Femur (tissue), 1 donor: ENCODE results near the gene SFXN4.
"Not testable (repeated sequence)": the region's sequence is repeated elsewhere in the genome, so short reads cannot be mapped to it uniquely, and the experiment has no call there.

Experiments
- DNase-seq: peaks from one replicate; pipeline ENCODE4 v3.0.0-alpha.2; 2017

The SFXN4 gene

DNA sequence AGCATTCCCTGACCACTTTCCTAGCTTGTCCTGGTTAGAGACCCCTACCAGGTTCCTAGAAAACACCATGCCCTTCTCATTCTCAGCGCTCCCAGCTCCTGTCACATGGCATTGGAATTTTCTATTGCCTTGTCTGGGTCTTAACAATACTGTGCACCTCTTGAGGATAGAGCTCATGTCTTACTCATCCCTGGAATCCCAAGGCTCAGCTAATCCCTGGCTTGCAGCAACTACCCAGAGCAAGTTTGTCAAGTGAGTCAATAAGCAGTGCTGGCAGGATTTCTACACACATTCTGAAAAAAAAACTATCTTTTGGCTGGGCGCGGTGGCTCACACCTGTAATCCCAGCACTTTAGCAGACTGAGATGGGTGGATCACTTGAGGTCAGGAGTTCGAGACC, 24.8 kb upstream of the SFXN4 start:
- DNase-seq: no peak

DNA sequence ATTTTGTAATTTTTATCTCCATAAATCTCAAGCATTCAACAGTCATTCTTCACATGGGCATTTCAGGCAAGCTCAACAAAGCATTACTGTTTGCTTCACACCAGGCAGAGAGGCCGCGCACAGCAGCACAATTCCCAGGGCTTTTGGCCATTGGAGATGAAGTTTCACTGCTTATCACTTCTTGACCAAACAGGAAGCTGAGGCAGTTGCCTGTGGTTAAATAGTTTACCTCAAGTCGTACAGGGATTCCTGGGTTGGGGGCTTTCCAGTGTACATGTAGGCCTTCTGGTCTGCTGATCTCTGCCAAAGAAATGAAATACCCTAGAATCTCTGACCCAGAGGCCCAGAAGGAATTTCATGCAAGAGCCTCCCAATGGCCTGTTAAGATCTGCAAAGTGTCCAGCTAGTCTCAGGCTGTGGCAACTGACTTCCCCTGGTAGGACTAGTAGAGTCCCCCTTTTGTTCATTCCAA, 24.3 kb upstream of the SFXN4 start:
- peak; percentile 24 for DNase-seq

DNA sequence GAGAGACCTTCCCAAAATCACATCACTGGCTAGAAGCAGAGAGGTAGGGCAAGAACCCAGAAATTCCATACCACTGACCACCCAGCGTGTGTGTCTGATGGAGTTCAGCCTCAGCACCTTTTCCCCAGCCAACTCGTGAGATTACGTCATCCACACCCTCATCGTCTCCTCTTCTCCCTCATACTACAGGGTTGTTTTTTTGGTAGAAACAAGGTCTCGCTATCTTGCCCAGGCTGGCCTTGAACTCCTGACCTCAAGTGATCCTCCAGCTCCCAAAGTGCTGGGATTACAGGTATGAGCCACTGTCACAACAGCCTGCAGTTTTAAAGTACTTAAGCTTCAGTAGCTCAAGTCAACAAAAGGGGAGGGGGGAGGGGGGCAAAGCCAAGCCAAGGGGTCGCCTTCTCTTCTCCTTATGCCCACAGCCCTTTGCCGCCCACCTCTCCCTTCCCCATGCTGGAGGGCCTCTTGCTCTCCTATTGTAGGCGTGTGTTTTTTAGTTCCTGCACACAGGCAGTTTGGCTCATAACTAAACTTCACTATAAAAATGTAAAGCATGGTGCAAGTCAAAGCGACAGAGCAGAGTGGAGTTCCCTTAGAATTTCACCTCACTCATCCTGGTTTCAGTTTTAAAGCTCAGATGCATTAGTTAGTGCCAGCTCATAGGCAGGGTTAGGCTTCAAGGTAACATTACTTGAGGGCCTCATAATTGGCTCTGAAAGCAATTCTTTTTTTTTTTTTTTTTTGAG, 18.3 kb upstream of the SFXN4 start:
- no peak for DNase-seq

DNA sequence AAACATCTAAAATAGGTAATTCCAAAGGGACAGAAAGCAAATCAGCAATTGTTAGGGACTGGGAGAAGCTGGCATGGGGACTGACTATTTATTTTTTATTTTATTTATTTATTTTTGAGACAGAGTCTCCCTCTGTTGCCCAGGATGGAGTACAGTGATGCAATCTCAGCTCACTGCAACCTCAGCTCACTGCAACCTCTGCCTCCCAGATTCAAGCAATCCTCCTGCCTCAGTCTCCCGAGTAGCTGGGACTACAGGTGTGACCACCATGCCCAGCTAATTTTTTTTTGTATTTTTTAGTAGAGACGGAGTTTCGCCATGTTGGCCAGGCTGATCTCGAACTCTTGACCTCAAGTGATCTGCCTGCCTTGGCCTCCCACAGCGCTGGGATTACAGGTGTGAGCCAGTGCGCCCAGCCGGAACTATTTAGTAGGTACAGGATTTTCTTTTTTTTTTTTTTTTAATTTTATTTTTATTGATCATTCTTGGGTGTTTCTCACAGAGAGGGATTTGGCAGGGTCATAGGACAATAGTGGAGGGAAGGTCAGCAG, 15.4 kb upstream of the SFXN4 start:
- not testable (repeated sequence) for DNase-seq

DNA sequence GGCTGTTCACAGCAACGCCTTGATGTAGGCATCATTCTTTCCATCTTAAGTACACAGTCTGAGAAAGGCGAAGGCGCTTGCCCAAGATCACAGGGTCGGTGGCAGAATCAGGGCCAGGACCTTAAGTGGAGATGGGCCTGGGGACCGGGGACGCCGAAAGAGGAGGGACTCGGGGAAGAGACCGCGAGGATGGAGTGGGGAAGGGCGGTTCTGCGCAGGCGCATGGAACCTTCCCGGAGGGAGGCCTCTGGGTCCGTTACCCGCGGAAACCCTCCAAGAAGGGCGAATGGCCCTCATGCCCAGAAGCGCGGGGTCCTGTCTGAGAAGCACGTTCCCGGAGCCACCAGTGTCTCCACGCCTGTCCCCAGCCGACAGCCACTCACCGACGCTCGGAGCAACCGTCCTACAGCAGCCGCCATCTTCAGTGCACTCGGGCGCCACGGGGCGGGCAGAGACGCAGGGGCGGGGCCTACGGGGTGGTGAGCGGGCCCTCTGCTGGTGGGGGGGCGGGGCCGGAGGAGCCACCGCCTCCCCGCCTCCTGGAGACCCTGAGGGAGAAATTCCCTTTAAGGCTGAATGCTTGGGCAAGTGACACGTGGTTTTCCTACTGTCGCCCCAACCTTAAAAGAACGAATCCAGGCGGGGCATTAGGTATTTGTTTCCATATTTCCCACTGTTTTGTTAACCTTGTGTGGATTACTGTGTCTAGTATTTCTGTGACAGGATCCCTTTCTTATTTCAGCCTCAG, 13.0 kb upstream of the SFXN4 start, which contains the start of gene PRDX3:
Gene PRDX3, minus strand, starts transcription at position 441 of the 748 bp plus-strand sequence. Its CDS starts 22 bp downstream, at position 419.
- DNase-seq: peak; percentile 95

DNA sequence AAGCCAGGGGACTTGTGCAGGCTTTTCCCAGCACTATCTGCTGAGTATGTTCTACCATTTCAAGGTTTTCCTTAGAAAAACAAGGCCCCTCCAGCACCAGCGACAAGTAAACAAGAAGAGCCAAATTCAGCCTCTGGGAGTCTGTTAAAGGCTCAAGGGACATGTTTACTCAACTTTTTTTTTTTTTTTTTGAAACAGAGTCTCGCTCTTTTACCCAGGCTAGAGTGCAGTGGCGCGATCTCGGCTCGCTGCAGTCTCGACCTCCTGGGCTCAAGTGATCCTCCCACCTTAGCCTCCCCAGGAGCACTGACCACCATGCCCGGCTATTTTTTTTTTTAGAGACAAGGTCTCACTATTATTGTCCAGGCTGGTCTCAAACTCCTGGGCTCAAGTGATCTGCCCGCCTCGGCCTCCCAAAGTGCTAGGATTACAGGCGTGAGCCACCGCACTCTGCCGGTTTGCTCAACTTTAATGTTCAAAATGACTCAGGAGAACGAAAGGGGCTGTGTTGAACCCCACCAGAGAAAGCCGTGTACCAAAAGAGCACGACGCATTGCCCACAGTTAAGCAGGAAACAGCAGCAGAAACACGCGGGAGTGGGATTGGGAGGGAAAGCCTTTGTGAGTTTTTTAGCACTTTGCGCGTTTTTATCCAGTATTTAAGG, 12.3 kb upstream of the SFXN4 start:
- peak; percentile 36 for DNase-seq

DNA sequence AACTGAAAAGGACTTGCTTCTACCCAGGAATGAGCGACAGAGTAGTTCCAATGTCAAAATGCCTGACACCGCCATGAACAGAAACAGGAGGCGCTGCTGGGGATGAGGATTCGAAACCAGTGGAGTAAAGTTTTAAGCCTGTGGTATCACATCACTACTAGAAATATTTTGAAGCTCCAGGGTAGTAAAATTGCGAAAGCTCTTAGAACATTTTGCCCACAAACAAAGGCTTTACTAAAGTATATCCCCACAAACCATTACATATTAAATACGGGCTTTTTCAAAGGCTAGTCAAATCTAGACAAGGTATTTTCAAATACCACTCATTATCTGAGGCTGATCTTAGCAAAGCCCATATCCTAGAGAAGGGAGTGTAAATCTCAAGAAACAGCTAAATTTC, 10.7 kb upstream of the SFXN4 start:
- no peak for DNase-seq

DNA sequence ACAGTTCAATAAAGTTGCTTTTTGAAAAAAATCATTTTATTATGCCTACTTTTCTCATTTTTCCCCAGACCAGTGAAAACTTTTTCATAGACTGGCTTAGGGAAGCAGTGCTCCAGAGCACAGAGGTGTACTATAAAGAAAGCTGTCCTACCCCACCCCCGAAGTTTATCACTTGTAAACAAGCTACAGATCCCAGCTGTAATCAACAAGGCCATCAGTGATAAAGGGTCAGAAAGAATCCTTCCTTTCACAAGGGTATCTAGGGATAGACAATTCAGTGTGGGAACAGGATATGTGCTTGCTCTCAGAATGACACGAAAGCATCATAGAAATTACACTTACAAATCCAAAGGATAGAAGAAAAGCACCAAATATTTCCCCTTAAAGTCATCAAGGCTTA, 8.6 kb upstream of the SFXN4 start:
- no peak for DNase-seq

DNA sequence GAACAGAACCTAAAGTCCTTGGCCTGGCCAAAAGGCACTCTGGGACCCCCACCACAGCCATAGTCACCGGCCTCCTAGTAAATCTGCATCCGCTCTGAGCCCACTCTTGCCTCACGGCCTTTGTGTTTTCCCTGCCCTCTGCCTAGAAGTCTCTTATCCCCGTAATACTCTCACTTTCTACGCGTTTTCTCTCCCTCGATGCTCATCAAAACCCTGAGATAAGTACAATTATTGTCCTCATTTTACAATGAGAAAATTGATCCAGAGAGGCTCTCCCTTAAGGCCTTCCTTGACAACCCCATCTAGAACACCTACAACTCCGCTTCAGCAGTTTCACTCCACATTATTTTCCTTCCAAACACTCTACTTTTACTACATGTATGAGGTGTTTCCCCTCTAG, 1.5 kb upstream of the SFXN4 start:
- DNase-seq: no peak

DNA sequence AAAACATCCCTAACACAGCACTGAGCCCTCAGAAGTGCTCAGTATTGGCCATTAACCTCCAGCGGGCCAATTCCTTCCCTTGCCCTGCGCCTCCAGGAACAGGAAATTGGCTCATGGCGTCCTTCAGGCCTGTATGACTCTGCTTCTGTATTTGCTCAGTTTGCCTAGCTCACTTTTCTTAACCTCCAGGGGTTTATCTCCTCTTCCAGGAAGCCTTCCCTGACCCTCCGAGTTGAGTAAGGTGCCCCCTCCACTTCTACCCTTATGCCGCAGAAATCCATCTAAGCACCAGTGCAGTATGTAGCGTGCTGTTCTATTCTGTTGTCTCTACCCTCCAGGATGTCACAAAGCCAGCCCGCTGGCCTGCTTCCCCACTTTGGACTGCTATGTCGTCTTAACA, 1.1 kb upstream of the SFXN4 start:
- DNase-seq: no peak

DNA sequence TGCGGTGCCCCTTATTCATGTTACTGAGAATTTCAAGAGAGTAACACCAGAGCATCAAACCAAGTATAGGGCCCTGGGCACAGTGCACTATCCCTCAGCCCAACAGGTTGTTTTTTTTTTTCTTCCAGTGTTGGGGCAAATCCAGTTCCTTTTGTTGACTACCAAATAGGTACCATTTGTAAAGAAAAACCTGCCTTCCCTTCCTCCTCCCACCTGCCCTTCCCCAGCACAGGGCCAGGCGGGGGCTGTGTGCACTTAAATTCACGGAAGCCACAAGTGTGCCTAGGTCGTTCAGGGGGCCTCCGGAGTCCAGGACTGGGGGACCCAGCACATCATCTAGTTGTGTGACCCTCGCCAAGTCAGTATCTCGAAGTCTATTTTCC, 595 bp upstream of the SFXN4 start:
- DNase-seq: no peak

DNA sequence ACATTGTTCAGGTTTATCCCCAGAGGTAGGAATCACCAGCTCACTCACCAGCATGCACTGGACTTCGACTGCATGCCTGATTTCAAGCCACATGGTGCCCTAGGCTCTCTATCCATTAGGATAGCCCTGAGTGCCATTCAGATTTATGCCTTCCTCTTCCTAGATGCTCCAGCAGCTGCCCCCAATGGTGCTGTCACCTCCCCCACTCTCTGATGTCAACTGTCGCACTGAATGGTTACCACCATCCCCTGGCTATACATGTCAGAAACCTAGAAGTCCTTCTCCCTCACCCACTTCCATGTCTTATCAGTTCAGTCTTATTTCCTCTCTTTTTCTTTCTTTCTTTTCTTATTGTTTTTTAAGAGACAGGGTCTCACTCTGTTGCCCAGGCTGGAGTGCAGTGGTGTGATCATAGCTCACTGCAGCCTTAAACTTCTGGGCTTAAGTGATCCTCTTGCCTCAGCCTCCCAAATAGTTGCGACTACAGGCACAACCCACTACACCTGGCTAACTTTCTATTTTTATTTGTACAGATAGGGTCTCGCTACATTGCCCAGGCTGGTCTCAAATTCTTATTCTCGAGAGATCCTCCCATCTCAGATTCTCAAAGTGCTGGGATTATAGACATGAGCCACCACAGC, 2.9 kb downstream of the SFXN4 start:
- DNase-seq: no peak

DNA sequence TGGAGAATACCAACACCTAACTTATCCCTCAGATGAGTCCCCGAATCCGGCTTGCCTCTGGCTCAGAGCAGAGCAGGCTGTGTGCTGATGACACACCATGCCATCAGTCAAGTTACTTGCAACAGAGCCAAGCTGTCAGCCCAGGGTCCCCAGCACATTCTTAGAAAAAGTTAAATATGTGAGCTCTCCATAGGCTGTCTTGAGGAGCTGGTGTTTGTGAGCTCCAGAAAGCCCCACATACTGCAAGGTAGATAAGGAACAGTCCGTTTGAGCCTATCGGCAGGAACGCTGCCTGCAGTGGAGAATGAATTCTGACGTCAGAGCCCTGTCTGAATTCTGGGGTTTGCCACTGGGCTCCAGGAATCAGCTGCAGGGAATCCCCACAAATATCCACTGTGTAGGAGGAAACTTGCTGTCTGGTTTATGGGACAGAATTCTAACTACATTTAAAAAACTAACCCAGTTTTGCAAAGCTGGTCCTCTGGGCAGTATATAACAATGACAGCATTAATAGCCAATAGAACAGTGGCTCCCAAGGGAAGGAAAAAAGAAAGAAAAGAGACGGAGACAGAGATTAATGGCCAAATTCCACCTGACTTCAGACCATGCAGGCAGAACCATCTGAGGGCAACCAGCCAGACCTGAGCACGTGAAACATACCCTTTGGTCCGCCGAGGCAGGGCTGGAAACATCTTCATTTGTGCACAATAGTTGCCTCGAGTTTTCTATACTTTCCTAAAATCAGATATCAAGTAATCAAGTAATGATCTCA, 3.6 kb downstream of the SFXN4 start:
- no peak for DNase-seq

DNA sequence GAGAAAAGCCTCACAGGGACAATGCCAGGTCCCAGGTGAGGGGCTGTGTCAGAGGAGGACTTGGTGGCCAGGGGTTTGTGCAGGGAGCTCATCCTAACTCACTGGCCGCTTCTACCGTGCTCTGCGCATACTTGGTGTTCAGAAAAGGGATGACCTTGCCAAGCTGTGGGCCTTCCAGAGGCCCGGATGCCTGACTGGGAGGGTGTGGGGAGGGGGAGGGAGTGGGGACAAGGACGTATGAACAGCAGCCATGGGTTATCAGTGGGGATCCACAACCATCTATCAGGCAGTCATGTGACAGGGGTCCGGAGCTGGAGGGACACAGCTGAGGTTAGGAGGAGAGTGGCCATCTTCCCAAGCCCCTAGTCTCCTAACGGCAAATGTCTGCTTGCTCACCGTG, 6.2 kb downstream of the SFXN4 start:
- no peak for DNase-seq

DNA sequence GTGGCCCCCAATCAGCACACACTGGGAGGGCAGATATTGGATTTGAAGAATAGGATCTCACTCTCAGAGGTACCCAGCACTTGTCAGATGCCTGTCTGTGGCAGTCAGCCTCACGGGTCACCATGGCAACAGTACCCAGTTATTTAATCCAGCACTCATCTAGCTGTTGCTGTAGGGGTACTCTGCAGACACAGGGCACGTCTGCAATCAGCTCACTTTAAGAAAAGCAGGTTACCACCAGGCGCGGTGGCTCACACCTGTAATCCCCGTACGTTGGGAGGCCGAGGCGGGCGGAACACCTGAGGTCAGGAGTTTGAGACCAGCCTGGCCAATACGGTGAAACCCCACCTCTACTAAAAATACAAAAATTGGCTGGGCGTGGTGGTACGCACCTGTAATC, 11.9 kb downstream of the SFXN4 start:
- no peak for DNase-seq

DNA sequence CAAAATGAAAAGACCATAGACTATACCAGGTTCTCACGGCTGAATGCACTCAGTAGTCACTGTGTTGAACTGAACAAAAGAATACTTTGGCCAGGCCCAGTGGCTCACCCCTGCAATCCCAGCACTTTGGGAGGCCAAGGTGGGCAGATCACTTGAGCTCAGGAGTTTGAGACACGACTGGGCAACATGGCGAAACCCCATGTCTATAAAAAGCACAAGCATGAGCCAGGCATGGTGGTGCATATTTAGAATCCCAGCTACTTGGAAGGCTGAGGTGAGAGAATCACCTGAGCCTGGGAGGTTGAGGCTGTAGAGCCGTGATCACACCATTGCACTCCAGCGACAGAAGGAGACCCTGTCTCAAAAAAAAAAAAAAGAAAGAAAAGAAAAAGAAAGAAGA, 12.5 kb downstream of the SFXN4 start:
- DNase-seq: no peak

DNA sequence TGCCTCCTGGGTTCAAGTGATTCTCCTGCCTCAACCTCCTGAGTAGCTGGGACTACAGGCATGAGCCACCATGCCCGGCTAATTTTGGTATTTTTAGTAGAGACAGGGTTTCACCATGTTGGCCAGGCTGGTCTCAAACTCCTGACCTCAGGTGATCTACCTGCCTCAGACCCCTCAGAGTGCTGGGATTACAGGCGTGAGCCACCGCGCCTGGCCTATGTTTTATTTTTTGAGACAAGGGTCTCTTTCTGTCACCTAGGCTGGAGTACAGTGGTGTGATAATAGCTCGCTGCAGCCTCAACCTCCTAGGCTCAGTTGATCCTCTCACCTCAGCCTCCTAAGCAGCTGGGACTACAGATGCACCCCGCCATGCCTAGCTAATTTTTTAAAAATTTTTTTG, 13.9 kb downstream of the SFXN4 start:
- not testable (repeated sequence) for DNase-seq

DNA sequence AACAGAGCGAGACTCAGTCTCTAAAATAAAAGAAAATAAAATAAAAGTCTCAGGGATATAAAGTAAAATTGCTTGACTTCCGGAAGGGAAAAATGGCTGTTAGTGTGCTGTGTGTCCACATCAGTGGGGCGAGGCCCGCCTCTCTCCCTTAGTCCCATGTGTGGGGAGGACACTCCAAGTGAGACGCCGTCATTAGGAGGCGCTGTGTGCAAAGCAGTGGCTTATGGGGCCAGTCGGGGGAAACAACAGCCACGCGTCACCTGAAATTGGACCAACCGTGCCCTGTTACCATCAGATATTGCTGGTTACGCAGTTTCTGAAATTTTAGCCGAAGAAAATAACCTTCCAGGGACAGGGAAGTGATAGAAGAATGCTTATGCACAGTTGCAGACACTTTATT, 15.8 kb downstream of the SFXN4 start:
- no peak for DNase-seq

DNA sequence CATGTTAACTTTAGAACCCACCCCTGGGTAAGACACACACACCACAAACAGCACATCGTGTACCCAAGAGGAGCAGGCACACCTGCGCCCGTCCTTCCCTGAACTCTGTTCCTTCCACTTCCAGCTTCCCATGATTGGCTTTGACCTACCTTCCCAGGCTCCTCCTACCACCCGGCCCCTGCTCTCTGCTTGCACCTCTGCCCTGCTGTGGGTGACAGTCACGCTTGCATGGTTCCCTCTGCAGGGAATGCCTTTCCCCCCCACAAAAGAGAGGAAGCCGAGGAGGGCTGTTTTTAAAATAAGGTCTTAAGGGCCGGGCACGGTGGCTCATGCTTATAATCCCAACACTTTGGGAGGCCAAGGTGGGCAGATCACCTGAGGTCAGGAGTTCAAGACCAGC, 16.4 kb downstream of the SFXN4 start:
- DNase-seq: no peak

DNA sequence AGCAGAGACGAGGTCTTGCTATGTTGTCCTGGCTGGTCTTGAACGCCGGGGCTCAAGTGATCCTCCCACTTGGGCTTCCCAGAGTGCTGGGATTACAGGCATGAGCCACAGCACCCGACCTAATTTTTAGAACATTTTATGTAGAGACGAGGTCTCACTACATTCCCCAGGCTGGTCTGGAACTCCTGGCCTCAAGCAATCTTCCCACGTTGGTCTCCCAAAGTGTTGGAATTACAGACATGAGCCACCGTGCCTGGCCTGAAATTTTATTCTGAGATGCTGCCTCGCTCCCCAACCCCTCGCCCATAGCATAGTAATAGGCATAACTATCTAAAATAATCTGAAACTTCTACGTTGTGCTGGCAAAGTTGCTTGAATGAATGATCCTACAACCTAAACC, 21.9 kb downstream of the SFXN4 start:
- no peak for DNase-seq

DNA sequence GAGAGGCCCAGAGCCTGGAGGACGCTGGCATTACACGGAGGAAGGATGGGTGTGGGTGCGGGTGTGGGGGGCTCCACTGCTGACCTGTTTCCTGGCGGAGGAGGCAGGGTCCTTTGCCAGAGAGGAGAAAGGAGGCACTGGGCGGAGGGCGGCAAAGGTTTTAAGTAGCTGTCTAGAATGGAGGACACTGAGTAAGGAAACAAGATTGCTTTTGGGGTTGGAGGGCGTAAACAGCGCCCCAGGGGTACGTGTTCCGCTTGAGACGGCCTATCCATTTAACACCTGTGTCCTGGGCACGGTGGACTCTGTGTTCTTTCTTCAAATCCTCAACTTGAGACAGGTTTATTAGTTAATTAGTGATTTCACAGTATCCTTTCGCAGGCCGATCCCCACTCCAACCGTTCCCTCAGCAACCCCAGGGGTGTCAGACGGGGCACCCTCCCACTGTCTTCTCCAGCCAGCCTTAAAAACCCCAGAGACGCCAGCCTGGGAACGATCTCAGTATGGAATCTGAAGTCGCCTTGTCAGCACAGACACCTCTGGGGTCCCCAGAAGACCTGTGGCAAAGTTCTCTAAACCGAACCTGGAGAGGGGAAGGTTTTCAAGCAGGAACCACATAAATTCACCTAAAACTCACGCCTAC, 24.8 kb downstream of the SFXN4 start:
- no peak for DNase-seq
